ENCODE measurements around the gene LRRK1.
"Not testable (repeated sequence)": the region's sequence is repeated elsewhere in the genome, so short reads cannot be mapped to it uniquely, and the experiment has no call there.

LRRK1 gene

GRCh38 chr15:101070502-101071273 lies 151.5 kb downstream of the LRRK1 start:
- DNase-seq (ENCODE audit: low read depth in 2 of 2) = no peak

DNA sequence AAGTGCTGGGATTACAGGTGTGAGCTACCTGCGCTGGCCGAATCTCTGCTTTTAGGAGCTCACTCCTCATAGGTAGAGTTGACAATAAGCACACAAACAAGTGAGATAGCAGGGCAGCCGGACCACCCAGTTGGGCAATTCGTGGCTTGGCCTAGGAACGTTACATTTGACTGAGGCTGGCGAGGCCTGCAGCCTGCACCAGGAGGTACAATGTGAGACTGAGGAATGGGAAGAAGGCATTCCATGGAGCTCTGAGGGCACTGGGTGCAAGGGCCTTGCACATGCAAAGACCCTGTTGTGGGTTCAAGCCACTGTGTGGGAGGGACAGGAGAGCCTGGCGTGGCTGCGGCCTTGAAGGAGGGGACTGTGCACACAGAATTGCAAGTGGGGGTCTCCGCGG lies 152.5 kb downstream of the LRRK1 start:
- DNase-seq (ENCODE audit: low read depth in 2 of 2) = no peak

DNA sequence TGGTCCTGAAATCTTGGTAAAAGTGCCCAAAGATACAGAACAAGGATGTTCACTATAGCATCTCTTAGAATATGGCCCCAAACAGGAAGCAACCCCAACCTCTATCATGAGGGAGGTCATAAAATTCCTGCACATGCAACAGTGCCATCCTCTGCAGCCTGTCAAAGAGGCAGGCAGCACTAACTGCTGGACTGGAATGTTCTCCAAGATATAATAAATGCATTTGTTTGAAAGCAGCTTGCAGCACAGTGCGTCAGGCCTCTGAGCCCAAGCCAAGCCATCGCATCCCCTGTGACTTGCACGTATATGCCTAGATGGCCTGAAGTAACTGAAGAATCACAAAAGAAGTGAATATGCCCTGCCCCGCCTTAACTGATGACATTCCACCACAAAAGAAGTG lies 153.1 kb downstream of the LRRK1 start:
- DNase-seq (ENCODE audit: low read depth in 2 of 2) = not testable (repeated sequence)

GRCh38 chr15:101077806-101078668 lies 158.9 kb downstream of the LRRK1 start:
- DNase-seq (ENCODE audit: low read depth in 2 of 2) = not testable (repeated sequence)

DNA sequence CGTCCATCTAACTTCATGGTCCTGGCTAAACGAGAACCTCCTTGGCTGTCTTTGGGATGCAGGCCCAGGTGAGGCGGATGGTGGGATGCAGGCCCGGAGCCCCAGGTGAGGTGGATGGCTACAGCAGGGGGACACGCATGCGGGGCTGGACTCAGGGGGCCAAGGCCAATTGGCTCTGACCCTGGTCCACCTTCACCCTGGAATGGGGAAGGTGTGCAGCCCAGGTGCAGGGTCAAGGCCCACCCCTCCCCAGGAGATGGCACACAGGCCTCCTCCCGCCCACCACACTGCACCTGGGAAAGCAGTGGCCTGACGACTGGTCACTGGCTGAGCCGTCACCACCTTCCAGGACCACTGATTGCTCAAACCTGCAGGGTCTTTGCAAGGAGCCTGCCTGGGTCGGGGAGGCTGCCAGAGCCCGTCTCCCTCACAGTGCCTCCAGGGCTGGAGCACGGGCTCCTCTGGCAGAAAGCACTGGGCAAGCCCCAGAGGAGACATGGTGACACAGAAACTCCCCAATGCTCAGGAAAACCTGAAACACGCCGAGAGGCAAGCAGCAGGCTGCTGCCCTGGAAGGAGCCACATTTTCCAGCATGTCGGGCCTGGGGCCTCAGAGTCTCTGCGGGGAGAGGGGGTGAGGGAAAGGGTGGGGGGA lies 159.6 kb downstream of the LRRK1 start:
- DNase-seq (ENCODE audit: low read depth in 2 of 2) = no peak

- no peak for DNase-seq (ENCODE audit: low read depth in 2 of 2)
These were observed 162.7 kb downstream of the LRRK1 start for GRCh38 chr15:101081900-101082299.

DNA sequence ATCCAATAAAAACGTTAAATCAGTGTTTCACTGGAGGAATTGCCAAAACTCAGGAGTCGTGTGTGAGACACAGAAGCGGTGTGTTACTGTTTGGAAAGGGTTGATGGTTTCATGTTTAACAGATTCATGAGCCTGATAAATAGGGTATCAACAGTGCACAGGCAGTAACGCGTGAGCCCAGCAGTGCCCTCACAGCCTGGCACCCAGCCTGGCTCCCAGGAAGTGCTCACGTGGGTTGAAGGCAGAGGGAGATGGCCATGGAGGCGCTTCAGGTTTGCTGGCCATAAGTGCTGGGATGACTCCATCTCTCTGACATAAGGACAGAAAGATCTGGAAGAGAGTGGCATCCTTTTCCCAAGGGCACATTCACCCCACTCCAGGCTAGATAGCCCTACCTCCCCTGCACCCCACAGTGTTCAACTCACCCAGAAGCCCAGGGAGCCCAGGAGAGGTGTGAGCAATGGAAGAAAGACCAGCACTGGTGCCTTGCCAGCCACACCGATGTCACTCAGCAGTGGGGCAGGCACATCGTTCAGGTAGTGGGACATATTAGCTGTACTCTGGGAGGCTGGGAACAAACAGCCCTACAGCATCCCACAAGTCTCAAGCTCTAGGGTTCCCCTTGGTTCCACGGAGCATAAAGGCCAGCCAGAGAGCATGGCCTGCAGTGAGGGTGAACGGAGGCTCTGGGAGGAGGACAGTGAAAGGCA lies 164.3 kb downstream of the LRRK1 start:
- no peak for DNase-seq (ENCODE audit: low read depth in 2 of 2)

DNA sequence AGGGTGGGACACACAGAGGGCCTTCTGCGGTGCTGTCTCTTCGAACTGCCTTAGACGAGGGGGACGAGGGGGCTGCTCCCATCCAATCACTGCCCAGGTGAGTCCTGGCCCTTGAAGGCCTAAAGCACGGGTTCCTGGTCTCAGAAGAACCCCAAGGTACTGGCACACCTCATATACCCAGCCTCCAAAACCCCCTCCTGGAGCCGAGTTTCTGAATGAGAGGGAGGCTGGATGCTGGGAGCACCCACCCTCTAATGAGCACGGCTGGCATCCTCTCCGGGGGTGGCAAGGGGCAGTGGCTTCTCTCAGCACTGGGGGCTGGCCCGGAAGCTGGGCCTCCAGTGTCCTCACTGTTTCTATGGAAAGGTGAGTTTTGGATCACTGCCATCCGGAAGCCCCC lies 165.6 kb downstream of the LRRK1 start:
- no peak for DNase-seq (ENCODE audit: low read depth in 2 of 2)

DNA sequence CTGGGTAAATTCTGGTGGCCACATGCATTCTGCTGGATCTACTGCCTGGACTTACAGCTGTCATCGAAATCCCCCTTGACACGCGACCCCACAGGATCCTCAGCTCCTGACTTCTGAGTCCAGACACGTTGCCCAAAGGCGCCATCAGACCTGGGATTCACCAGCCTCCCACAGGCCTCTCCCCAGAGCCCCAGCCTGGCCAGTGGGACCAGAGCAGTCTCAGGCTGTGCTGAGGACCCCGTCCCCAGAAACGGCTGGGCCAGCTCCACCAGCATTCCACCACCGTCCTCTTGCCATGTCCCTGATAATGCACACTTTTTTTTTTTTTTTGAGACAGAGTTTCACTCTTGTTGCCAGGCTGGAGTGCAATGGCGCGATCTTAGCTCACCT lies 166.1 kb downstream of the LRRK1 start:
- DNase-seq (ENCODE audit: low read depth in 2 of 2) = no peak

GRCh38 chr15:101086394-101087171 lies 167.4 kb downstream of the LRRK1 start:
- no peak for DNase-seq (ENCODE audit: low read depth in 2 of 2)

DNA sequence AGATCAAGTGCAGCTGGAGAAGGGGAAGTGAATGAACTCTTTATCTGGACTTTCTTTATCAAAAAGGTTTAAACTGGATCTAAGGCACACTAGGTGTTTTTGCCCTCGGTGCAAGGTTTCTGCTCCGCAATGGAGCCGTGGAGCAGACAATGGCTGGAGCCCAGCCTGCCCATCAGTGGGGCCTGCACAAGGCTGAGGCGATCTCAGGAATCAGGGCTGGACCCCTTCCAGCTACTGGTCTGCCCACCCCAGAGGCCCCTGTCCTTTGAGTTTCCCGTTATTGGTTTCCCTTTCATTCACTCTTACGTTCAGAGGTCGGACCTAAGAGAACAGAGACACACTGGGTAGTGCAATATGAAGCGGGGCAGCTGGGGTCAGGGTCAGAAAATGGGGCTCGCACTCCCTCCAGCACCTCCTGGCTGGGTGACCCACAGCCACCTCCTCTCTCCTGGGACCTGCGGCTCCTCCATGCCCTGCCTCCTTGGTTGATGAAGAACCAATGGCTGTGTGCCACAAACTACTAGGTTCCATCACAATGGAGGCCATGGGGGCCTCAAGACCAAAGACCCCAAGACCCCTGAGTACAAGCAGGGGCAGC lies 168.1 kb downstream of the LRRK1 start:
- DNase-seq (ENCODE audit: low read depth in 2 of 2) = no peak

DNA sequence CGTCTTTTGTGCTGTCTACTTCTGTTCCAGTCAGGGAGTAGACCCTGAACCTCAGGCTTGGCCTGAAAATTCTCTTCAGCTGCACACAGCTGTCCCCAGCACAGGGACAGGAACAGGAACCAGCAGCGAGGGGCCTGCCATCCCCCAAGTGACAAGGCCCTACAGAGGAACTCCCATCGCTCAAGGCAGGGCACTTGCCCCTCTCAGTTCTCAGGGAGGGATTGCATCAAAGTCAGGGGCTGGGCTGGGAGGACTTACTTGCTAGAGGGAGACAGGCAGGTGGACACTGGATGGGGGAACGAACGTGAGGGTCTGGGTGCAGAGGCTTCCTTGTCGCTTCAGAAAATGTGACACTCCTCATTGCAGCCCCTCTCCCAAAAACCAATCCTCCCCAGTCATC lies 169.1 kb downstream of the LRRK1 start:
- no peak for DNase-seq (ENCODE audit: low read depth in 2 of 2)

DNA sequence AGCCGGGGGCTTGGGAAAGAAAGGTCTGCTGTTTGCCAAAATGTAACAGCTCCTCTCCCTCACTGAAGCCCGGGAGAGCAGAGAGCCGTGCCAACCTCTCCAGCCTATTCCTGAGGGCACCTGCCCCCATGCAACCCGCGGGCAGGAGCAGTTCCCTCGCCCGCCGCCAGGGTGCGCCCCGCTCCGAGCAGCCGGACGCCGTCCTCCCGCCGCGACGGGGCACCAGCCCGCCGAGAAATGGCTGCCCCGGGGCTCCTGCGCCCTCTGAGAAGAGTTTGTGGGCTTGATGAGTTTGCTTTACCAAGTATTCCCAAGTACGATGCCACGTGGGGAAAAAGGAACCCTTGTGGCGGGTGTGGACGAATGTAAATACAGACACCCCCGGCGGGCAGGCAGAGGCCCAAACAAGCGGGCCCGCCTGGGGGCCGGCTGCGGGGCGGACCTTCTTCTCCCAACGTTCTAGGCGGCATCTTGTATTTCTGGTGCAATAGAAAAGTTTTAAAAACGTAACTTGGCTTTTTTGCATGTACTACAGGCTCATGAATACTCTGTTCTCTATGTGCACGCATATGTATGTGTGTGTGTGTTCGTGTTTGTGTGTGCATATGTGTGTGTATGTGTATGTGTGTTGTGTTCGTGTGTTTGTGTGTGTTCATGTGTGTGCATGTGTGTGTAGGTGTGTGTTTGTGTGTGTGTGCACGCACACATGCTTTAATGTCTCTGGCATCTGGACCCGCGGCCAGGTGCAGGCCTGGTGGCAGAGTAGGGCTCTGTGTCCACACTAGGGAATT lies 169.8 kb downstream of the LRRK1 start:
- peak; percentile 38 to 63 for DNase-seq (ENCODE audit: low read depth in 2 of 2)

- DNase-seq (ENCODE audit: low read depth in 2 of 2) = no peak
These were observed 170.6 kb downstream of the LRRK1 start for GRCh38 chr15:101089579-101090427.

DNA sequence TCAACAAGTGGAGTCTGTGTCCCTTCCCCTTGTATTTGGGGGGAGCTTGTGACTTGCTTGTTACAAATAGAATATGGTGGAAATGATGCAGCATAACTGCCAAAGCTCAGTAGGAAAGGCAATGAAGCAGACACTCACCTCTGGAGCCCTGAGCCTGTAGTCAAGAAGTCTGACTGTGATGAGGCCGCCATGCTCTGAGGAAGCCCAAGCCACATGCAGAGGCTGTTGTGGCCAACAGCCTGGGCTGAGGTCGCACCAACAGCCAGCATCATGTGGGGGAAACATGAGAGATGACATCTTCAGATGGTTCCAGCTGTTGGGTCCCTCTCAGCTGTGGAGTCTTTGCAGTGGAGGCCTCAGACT lies 171.3 kb downstream of the LRRK1 start:
- no peak for DNase-seq (ENCODE audit: low read depth in 2 of 2)

GRCh38 chr15:101091080-101092017 lies 172.2 kb downstream of the LRRK1 start:
- no peak for DNase-seq (ENCODE audit: low read depth in 2 of 2)

GRCh38 chr15:101092156-101092866 lies 173.2 kb downstream of the LRRK1 start:
- no peak for DNase-seq (ENCODE audit: low read depth in 2 of 2)

Measured in stimulated activated CD8-positive, alpha-beta memory T cell treated with anti-CD3 and anti-CD28 coated beads, Interleukin-7, amount 100 ng/mL, for 4 hours (primary cell).